Uterus (tissue), 2 donors: ENCODE results near the gene PRXL2C.

Experiments used
- POLR2A ChIP-seq, 2 donors: fragments of 450-650 bp; IDR thresholded peaks; one replicate each; pipeline ENCODE4 v1.6.1; 2016; ENCODE audit warnings: antibody characterized with exemption in 2 of 2, mild to moderate bottlenecking in 1 of 2, moderate library complexity in 1 of 2
- TF ChIP-seq, protein P1 (sequence below), 4 experiments: fragments of 200-600 bp in 2 of 4; fragments of 450-650 bp in 2 of 4; sonication (generic) in 2 of 4; IDR thresholded peaks; one replicate each; pipeline ENCODE4 v1.5.1; 2016 to 2019; ENCODE audit warnings: antibody characterized with exemption in 4 of 4, mild to moderate bottlenecking in 2 of 4, moderate library complexity in 1 of 4

GRCh38 chr9:96611302-96611701, 43.8 kb downstream of the PRXL2C start:
- TF ChIP-seq POLR2A (IDR thresholded peaks at IDR 0.05): no peak
- TF ChIP-seq, protein P1, sequence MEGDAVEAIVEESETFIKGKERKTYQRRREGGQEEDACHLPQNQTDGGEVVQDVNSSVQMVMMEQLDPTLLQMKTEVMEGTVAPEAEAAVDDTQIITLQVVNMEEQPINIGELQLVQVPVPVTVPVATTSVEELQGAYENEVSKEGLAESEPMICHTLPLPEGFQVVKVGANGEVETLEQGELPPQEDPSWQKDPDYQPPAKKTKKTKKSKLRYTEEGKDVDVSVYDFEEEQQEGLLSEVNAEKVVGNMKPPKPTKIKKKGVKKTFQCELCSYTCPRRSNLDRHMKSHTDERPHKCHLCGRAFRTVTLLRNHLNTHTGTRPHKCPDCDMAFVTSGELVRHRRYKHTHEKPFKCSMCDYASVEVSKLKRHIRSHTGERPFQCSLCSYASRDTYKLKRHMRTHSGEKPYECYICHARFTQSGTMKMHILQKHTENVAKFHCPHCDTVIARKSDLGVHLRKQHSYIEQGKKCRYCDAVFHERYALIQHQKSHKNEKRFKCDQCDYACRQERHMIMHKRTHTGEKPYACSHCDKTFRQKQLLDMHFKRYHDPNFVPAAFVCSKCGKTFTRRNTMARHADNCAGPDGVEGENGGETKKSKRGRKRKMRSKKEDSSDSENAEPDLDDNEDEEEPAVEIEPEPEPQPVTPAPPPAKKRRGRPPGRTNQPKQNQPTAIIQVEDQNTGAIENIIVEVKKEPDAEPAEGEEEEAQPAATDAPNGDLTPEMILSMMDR (IDR thresholded peaks at IDR 0.05): no peak
